ENCODE results near the gene HDAC7.

DNA sequence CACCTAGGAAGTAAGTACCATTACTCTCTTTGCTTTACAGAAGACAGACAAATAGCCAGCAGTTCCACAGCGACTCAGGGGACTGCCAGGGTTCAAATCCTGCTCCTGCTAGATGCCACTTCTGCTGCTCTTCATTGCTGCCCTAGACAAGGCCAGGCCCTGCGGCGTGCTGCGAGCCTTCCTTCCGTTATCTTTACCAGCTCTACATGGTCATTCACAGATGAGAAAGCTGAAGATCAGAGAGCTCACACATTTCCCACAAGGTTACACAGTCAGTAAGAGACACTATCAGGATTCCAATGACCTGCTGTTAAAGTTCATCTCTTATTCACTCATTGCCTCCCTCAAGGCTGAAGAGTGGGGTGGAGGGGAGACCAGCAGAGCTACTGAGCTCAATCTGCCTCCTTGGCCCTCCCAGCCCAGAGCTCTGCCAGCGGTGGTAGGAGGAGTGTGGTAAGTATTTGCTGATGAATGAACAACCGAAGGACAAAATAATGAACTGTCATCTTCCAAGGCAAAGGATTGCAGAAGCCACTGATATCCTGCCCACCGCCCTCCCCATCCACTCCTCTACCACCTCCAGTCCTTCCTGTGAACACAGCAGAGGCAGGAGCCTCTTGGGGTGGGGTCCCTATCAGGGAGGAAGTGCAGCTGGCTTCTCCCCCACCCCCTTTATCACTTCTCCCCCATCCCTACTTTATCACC is 14.6 kb upstream of the HDAC7 start:
- TF ChIP-seq POLR2A (IDR thresholded peaks at IDR 0.05) (no peak), POLR2AphosphoS5 (IDR thresholded peaks at IDR 0.05) (no peak)
- TF ChIP-seq, protein P1, sequence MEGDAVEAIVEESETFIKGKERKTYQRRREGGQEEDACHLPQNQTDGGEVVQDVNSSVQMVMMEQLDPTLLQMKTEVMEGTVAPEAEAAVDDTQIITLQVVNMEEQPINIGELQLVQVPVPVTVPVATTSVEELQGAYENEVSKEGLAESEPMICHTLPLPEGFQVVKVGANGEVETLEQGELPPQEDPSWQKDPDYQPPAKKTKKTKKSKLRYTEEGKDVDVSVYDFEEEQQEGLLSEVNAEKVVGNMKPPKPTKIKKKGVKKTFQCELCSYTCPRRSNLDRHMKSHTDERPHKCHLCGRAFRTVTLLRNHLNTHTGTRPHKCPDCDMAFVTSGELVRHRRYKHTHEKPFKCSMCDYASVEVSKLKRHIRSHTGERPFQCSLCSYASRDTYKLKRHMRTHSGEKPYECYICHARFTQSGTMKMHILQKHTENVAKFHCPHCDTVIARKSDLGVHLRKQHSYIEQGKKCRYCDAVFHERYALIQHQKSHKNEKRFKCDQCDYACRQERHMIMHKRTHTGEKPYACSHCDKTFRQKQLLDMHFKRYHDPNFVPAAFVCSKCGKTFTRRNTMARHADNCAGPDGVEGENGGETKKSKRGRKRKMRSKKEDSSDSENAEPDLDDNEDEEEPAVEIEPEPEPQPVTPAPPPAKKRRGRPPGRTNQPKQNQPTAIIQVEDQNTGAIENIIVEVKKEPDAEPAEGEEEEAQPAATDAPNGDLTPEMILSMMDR (IDR thresholded peaks at IDR 0.05): no peak

Measured in prostate gland (tissue), 2 donors.